Lung microvascular endothelial cell (primary cell): ENCODE data around the gene PIP4K2A. TPM values are rescaled to one million over a fixed set of nuclear protein-coding genes. Genes with fewer than 3 reads are reported as not detected.
"Not testable (repeated sequence)": the region's sequence is repeated elsewhere in the genome, so short reads cannot be mapped to it uniquely, and the experiment has no call there.

Source experiments
- DNase-seq, 2 donors: peaks; one replicate each; pipeline versions ENCODE4 v3.0.0 to v3.0.0-alpha.2; 2010; ENCODE audit warnings: low read depth in 2 of 2
- total RNA-seq: library from RNA; depleted of rRNA; stranded (reverse); fragments of >200 nt; gene quantifications from 2 replicates; pipeline ENCODE4 v1.2.1, GENCODE V29; 2014

Gene PIP4K2A
- 24.8 and 32.3 TPM in 2 replicates for total RNA-seq

GRCh38 chr10:22714479-22715289 lies at the start of gene PIP4K2A:
Gene PIP4K2A (minus strand): TSS chr10:22714578. CDS start chr10:22714326, 252 bp downstream.
- peak; percentile 79 to 84 for DNase-seq

GRCh38 chr10:22761569-22762220 lies 47.3 kb upstream of the PIP4K2A start:
- no peak for DNase-seq

DNA sequence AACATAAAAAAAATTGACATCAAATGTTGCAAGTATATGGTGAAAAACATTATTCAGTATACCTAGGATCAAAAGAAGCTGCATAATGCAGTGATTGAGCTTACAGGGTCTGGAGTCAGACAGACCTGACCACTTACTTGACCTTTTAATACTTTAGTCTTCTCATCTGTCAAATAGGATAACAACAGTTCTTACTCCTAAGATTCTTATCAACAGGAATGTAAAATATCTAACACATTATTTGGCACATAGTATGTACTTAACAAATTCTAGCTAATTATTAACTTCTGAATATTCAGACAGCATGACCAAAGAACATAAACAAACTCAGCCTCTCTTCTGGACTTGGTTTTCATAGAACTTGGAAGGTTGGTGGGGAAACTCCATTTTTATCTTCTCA lies 45.6 kb upstream of the PIP4K2A start:
- DNase-seq = no peak

DNA sequence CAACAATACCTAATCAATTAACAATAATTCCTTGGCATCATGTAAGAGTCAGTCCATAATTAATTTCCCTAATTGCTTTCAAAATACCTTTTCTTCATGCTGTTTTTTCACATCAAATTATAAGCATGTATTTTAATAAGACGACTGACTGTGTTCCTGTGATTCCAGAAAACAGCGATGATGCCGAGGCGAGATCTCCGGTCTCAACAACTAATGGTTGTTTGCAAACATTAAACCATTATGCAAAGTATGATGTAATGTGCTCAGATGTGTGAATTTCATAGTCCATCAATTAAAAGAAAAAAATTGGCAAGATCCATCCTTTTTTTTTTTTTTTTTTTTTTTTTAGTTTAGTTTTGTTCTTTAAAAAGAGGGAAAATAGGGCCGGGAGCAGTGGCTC lies 44.5 kb upstream of the PIP4K2A start:
- no peak for DNase-seq

DNA sequence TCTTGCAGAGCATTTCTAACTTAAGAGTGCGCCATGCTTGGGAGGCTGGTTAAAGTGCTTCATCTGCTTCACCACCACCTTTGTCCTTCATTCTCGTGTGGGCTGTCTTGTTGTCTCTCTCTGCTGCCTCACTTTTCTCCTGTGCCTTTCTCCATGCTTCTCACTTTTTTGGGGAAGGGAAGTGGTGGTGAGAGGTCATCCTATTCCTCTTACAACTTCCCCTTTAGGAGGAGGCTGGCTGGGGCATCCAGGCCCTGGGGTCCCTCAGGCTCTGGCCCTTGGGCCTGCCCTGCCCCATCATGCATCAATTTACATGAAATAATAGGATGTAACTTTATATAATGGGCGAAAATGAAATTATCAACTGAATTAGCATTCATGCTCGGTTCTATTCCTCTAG lies 39.9 kb upstream of the PIP4K2A start:
- DNase-seq = no peak

DNA sequence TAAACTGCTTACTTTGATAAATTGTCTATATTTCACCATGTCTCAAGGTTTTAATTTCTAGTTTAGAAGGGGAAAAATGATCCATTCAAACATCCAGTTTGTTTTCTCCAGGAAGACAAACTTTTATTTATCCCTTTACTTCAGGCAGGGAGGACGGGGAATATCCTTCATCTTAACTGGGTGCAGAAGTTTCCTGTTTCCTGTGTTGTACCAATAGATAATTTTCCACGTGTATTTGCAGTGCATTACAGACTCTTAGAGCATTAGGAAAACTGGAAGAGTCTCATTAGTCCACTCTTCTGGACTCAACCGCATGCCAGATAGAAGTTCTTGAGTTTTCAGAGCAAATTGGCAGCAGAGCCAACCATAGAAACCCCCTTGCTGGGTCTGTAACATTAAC lies 39.4 kb upstream of the PIP4K2A start:
- DNase-seq = peak; percentile 16 to 73

- no peak for DNase-seq
Observed at GRCh38 chr10:22752272-22752889, 38.0 kb upstream of the PIP4K2A start.

- DNase-seq = peak; percentile 26 to 44
Observed at GRCh38 chr10:22750131-22750530, 35.8 kb upstream of the PIP4K2A start.

- not testable (repeated sequence) for DNase-seq
Observed at GRCh38 chr10:22744858-22745257, 30.5 kb upstream of the PIP4K2A start.

DNA sequence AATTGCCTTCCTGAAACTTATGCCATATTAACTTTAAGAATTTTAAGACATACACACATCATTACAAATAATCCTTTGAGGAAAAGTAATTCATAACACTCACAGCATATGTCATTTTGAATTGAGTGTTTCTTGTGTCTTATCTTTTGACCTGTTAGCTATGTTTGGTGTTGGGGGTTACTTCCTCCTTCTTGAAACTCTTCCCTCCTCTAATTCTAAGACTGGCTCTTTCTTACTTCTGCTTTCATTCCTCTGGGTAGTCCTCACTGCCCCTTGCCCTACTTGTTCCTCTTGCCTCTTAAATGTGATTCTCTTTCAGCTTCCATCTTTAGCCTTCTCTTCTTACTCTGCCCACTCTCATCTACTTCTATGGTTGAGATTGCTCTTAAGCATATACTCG lies 28.3 kb upstream of the PIP4K2A start:
- no peak for DNase-seq

DNA sequence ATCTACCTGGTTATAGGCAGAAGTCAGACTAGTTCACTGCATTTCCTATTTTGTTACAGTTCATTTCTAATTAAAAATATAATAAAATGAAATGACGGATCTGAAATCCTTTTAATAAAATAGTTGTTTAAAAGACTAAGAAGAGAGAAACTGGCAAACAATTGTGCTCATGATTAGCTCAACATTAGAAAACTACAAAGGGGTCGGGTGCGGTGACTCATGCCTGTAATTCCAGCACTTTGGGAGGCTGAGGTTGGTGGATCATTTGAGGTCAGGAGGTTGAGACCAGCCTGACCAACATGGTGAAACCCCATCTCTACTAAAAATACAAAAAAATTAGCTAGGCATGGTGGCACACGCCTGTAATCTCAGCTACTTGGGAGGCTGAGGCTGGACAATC lies 27.3 kb upstream of the PIP4K2A start:
- DNase-seq = not testable (repeated sequence)

GRCh38 chr10:22740180-22740579 lies 25.8 kb upstream of the PIP4K2A start:
- DNase-seq = no peak

- DNase-seq = peak in 1 of 2 donors; percentile 55
Observed at GRCh38 chr10:22737587-22737986, 23.2 kb upstream of the PIP4K2A start.

DNA sequence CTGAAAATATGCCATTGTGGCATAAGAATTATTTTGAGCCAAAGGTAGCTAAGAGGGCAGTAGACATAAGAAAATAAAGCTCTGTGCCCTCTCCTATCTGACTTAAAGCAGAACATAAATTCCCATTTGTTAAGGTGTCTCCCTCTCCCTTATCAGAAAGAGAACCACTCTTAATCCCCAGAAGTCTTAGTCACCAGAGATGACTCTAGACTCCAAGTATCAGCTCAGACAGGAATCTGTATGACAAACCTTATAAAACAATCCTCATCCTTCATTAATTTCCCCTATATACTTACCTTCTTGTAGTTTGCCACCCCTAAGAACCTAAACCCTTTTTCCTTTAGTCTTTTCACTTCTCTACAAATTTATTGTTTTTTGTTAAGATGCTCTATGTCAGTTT lies 21.8 kb upstream of the PIP4K2A start:
- no peak for DNase-seq

GRCh38 chr10:22733992-22734391 lies 19.6 kb upstream of the PIP4K2A start:
- no peak for DNase-seq

GRCh38 chr10:22727663-22728062 lies 13.3 kb upstream of the PIP4K2A start:
- DNase-seq = no peak

- no peak for DNase-seq
Observed at GRCh38 chr10:22727112-22727511, 12.7 kb upstream of the PIP4K2A start.

- no peak for DNase-seq
Observed at GRCh38 chr10:22724773-22725172, 10.4 kb upstream of the PIP4K2A start.

GRCh38 chr10:22723783-22724182 lies 9.4 kb upstream of the PIP4K2A start:
- DNase-seq = no peak

DNA sequence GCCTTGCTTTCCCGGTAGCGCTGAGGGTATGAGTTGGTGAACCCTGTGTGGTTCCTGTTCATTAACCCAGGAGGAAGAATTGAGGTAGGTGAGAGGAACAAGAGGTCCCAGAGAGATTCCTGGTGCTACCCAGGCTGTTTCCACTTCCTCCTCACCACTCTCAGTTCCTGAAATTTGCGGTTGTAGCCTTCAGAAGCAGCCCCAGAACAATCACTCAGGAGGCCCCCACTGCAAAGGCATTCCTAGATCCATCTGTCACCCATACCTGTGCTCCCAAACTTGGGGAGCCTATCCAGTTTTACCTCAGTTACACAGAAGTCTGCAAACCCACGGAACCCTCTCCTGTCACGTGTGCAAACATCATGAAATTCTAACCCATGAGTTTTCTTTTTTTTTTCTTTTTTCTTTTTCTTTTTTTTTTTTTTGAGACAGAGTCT lies 9.0 kb upstream of the PIP4K2A start:
- DNase-seq = no peak

DNA sequence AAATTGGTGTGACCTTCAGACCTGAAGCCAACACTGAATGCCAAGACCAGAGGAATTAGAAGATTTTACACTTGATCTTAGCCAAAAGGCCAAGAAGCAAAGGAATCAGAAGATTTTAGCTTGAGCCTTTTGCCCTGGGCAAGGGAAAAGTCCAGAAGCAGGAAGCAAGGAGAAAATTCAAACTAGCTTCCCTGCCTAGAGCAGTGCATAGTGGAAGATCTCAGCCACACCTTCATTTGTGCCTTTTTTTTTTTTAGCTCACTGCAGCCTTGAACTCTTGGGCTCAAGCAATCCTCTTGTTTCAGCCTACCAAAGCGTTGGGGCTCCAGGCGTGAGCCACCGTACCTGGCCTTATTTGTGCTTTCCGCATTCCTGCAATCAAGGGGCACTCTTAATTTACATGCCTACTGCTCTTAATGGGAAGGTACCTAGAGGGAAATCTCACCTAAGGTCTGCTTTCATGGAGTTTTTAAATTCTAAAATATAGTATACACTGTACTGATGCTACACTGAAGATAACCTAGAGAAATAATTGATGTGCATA lies 8.3 kb upstream of the PIP4K2A start:
- no peak for DNase-seq

GRCh38 chr10:22720667-22721066 lies 6.3 kb upstream of the PIP4K2A start:
- DNase-seq = no peak
